Vagina (tissue), 2 donors: Measurements from ENCODE around the gene HECW1.
"Not testable (repeated sequence)": the region's sequence is repeated elsewhere in the genome, so short reads cannot be mapped to it uniquely, and the experiment has no call there.

Experiments used
- POLR2A ChIP-seq, 2 donors: fragments of 450-650 bp; IDR thresholded peaks; one replicate each; pipeline ENCODE4 v1.6.1; 2017; ENCODE audit warnings: antibody characterized with exemption in 2 of 2, mild to moderate bottlenecking in 2 of 2, moderate library complexity in 2 of 2
- POLR2AphosphoS5 ChIP-seq, 2 donors: sonication (generic); formaldehyde crosslinking; IDR thresholded peaks; one replicate each; pipeline ENCODE4 v1.9.0; 2017; ENCODE audit warnings: antibody characterized with exemption in 2 of 2, mild to moderate bottlenecking in 2 of 2, low read depth in 1 of 2; ENCODE audit not compliant: insufficient read depth in 1 of 2
- TF ChIP-seq, protein P1 (sequence below), 3 experiments: fragments of 450-650 bp in 2 of 3; fragments of 200-600 bp in 1 of 3; sonication (generic) in 1 of 3; IDR thresholded peaks; one replicate each; pipeline ENCODE4 v1.5.1; 2017 to 2019; ENCODE audit warnings: antibody characterized with exemption in 3 of 3, mild to moderate bottlenecking in 2 of 3, moderate library complexity in 2 of 3

DNA sequence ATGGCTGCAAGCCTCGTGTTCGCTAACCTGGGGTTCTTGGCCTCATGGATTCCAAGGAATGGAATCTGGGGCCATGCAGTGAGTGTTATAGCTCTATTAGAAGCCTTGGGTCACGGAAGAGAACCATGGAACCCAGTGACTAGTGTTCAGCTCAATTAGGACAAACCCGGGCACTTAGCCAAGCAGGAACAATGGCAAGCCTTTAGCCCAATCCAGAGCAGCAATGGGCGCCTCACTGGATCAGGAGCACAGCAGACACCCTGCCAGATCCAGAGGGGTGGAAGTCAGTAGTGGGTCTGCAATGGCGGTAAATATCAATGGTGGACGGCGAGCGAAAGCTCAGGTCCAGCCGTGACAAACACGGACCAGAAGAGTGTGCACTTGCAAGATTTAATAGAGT, 98.1 kb downstream of the HECW1 start:
- not testable (repeated sequence) for TF ChIP-seq POLR2AphosphoS5 (IDR thresholded peaks at IDR 0.05; ENCODE audit: insufficient read depth in 1 of 2, low read depth in 1 of 2); POLR2A (IDR thresholded peaks at IDR 0.05)
- TF ChIP-seq, protein P1, sequence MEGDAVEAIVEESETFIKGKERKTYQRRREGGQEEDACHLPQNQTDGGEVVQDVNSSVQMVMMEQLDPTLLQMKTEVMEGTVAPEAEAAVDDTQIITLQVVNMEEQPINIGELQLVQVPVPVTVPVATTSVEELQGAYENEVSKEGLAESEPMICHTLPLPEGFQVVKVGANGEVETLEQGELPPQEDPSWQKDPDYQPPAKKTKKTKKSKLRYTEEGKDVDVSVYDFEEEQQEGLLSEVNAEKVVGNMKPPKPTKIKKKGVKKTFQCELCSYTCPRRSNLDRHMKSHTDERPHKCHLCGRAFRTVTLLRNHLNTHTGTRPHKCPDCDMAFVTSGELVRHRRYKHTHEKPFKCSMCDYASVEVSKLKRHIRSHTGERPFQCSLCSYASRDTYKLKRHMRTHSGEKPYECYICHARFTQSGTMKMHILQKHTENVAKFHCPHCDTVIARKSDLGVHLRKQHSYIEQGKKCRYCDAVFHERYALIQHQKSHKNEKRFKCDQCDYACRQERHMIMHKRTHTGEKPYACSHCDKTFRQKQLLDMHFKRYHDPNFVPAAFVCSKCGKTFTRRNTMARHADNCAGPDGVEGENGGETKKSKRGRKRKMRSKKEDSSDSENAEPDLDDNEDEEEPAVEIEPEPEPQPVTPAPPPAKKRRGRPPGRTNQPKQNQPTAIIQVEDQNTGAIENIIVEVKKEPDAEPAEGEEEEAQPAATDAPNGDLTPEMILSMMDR (IDR thresholded peaks at IDR 0.05) = not testable (repeated sequence)
